Cerebellar nuclear complex (tissue), 1 donor: ENCODE results near the gene SLC49A4.

Experiments
- DNase-seq, 2 experiments: peaks; one replicate each; lab custom pipeline; 2025; lab: John Stamatoyannopoulos, UW

The SLC49A4 gene

DNA sequence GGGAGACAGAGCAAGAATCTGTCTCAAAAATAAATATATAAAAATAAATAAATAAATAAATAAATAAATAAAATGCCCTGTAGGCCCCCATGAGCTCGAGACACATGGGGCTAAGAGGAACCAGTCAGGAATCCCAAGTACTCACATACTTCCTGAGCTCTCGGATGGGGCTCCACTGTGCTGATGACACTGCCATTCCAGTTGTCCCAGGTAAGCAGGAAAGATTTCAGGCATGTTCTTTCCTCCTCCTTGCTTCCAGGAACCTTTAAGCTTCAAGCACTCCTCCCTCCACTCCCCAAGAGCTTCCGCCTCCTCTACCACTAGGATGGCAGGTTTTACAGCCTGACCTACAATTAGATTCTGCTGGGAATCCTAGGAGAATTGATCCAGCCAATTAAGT, 113.4 kb downstream of the SLC49A4 start:
- DNase-seq: no peak

DNA sequence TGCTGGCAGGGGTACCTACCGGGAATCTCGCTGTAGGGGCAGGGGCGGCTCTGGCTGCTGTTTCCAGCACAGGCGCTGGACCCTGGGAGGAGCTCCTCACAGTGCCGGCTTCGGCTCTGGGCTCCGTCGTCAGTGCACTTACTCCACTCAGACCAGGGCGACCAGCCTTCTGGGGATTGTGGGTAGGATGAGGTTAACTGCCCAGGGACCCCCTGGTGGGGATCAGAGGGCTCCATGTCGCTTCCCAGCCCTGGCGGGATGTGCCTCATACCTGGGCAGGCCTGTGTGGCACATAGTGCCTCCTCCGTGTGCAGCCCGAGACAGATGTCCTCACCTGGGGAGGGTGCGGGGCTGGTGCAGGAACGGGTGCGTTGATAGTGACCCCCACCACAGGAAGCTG, 117.0 kb downstream of the SLC49A4 start:
- DNase-seq: no peak

DNA sequence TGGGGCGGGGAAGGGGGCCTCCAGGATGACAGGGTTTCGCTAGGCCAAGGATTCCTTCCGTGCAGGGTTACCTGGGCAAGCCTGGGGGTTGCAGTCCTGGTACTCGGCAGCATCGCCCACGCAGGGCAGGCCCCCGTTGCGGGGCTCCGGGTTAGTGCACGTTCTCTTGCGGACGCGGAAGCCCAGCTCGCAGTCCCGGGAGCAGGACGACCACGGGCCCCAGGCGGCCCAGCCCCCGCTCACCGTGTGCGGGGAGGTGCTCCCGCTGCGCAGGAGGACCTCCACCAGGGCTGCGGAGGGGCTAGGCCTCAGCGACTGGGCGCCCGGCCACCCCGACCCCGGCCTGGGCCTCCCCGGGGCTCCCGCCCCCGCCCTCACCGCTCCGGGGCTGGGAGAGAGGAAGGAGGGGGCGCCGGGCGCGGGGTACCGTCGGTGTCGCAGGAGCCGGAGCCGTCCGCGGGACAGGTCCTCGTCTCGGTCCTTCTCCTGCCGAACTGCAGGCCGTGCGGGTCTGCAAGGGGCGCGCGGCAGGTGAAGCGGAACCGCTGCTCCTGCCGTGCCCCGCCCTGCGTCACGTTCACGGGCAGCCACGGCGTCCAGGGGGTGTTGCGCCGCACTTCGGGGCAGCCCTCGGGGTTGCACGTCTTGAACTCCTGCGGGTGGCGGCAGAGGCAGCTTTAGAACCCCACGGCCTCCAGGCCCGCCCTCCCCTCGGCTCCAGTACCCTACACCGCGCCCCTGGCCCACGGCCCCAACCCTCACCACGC, 118.1 kb downstream of the SLC49A4 start:
- DNase-seq: no peak

DNA sequence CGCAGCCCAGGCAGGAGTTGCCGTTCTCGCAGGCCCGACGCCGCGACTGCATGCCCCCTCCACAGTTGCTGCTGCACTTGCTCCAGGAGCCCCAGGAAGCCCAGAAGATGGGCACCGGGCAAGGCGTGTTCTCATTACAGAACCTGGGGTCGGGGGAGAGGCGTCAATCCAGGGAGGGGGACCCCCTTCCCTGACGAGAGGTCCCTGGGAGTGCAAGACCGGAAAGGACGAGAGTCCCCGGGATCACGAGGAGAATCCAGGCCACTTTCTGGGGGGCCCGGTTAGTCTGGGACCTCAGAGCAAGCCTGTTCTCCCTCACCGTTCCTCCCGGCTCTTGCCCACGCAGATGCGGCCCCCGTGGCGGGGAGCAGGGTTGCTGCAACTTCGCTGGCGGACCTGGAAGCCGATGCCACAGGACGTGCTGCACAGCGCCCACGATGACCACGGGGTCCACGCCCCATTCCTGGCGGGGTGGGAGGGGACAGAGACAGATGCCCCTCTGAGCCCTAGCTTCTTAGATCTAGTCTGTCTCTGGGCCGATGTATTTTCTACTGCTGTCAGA, 118.8 kb downstream of the SLC49A4 start:
- DNase-seq: no peak

DNA sequence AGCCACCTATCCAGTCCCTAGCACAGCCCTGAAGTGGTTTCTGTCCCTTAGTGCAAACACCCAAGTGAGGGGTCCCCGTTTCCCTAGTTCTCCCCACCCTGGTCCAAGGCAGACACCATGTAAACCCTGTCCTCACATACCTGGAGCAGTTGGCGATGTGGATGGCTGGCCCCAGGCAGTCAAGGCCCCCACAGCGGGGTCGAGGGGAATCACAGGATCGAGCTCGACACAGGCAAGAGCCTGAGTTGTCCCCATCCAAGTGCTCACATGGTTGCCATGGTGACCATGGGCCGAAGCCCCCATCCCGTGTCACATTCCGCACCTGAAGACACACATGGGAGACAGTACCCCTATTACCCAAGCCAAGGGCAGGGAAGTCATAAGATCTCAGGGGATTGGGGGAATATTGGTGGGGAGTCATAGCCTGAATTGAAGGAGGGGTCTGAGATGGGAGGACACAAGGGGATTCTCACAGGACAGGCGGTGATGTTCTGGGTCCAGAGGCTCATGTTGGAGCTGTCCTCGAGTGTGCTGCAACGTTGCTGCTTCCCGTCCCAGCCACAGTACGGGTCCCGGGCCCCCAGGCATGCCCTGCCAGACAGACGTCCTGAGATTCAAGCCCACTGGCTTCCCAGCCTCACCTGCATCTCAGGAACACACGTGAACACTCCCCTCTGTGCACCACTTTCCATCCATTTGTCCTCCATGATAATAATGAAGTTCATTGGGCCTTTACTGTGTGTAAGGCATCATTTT, 120.6 kb downstream of the SLC49A4 start:
- no peak for DNase-seq

DNA sequence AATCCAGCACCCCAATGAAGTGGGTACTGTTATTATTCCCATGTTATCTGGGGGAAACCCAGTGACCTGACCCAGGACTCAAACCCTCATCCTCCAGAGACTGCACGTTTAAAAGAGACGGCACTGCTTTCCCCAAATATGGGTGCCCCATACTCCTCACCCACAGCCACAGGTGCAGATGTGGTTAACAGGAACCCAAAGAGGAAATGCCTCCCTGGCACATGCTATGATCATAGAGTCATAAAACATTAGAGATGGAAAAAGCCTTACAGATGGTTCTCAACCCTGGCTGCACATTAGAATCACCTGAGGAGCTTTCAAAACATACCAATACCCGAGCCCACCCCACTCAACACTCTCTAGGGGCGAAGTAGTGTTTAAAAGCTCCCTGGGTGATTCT, 121.2 kb downstream of the SLC49A4 start:
- no peak for DNase-seq

DNA sequence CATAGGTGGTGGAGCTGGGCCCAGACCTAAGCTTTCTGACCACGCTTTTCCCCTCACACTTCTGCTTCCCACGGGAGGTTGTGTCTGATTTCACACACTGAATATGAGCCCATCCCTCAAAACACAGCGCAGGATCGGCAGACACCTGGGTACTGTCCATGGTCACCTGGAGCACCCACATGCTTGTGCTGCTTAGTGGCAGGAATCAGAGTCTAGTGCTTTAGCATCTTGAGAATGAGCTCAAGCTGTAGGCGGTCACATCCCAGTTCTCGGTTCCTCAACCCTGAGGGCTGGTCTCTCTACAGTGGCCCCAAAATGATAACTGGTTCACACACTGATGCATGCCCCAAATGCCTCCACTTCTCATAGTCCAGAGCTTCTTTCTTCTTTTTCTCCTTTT, 121.7 kb downstream of the SLC49A4 start:
- DNase-seq: no peak

DNA sequence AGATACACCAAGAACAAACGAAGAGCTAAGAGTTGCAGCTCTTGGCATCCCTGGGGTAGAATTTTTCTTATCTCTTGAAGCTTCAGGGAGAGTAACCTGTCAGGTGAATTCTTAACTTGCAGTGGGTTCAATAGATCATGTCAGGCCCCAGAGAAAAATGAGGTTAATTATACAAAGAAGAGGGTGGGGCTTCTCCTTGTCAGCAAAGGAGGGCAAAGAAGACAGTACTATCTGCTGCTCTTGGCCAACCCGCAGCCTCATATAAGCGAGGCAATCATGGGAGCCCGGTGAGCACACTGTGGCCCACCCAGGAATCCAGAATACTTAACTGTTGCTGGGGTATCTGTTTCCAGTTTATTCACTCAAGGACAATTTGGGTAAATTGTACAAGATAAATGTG, 122.5 kb downstream of the SLC49A4 start:
- no peak for DNase-seq

DNA sequence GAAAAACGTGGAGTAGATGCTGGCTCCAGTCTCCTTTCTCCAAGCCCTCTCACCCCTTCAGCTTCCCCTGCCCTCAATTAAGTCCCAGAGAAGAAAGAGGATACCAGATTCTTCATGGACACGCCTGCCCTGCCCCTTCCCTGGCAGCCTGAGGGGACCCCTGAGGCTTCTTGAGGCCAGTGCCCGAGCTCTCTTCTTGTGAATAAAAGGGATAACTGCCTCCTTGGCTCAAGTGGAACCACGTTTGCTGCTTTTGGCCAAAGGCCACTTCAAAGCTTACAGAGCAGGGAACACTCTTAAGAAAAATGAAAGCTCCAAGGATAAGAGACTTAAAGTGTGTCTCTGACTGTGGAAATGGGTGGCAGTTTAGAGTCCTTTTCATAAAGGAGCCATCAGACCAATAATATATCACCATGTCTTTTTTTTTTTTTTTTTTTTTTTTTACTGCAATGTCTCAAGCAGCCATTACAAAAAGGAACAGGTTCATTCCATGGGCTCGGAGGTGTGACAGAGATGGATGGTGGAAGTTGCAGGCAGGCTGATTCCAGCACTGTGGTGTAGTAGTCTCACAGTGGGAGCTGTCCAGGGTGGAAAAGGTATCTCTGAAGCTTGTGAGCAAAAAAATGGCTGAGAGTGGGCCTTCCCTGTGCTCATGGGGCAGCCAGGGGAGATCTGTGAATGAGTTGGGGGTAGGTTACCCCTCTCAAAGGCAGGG, 123.9 kb downstream of the SLC49A4 start:
- DNase-seq: no peak

DNA sequence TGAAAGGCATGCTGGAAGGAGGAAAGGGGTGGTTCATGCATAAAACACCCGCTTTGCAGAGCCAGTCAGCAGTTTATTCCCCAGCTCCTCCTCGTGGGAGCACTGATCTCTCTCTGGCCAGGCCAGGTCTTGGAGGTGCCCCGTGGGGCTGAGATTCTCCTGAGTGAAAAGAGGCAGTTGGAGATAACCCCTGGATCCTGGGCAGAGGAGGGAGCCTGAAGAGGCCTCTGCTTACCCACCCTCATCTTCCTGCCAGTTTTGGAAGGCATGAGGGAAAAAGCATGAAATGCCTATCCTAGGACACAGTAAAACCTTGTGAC, 124.4 kb downstream of the SLC49A4 start:
- no peak for DNase-seq

DNA sequence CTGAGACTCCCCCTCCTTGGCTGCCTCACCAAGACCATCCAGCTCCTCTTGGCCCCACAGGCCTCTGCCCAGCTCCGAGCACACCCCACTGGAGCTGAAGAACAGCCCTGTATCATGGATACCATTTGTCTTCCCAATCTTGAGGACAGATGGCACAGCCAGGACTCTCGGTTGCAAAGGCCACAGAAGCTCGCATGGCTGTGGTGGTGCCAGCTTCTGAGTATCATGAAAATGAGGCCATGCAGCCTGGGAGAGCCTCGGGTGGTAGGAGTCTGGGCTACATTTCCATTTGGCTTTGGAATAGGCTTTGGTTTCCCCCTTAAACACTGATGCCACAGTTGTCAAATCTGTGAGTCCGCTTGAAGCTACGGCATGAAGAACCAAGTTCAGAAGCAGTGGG, 126.1 kb downstream of the SLC49A4 start:
- DNase-seq: no peak

DNA sequence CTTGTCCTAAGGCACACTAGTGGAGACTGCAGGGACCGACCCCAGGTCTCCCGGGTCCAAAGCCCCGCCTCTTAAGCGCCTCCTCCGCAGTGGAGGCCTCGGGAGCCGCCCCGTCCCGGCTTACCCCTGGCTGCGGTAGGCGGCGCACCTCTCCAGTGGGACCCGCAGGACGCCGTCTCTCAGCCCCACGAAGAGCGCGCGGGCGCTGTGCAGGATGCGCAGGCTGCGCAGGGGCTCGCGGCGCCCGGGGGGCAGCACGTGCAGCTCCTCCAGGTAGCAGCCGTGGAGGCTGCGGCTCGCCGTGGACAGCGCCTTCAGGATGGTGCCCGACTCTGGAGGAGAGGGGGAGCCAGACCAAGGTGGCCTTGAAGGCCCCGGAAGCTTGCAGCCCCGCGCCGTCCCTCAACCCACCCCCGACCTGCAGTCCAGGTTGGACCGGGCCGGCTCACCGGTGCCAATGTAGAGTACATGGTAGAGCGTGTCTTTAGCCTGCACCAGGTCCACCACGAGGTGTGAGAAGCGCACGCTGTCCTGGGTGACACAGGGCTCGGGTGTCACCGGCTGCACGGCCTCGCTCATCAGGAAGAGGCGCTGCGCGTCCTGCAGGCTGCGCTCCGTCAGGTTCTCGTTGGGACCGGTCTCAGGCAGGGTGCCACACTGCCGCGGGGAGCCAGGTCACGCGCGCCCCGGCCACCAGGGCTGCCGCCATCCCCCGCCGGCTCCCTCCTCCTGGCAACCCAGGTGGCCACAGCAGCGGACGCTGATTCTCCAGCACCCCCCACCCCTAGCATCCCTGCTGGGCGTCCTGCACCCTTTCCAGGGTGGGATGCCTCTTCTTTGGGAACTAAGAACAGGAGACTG, 127.2 kb downstream of the SLC49A4 start:
- DNase-seq: no peak

DNA sequence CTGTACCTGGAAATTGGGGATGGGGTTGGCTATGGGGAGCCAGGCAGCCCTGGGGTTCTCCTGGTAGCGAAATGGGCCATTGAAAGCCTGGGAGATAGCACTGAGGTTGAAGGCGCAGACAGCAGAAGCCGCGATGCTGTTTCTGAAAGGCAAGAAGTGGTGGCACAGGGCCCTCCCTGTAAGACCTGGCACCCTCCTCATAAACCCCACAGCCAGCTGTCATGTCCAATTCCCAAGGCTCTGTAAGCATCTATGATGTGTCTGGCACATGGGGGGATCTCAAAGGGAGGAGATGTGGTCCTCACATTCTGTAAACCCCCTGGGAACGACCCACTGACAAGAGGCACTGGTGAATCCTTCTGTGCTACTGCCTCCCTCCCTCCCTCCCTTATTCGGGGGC, 128.7 kb downstream of the SLC49A4 start:
- DNase-seq: no peak

DNA sequence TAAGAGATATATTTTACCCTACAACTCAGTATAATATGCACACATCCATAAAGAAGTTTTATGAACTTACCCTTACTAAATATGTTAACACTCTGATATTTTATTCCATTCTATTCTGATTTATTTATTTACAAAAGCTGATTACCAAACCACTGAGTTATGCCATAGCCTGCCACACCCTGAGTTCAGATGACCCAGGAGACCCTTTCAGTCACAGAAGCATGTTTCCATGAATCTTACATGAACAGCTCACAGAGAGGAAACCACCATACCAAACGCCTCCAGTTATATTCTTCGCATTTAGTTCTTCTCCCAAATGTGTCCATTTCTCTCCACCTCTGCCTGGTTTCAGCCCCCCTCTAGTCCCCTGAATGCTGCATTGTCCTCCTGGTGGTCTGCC, 129.2 kb downstream of the SLC49A4 start:
- no peak for DNase-seq

DNA sequence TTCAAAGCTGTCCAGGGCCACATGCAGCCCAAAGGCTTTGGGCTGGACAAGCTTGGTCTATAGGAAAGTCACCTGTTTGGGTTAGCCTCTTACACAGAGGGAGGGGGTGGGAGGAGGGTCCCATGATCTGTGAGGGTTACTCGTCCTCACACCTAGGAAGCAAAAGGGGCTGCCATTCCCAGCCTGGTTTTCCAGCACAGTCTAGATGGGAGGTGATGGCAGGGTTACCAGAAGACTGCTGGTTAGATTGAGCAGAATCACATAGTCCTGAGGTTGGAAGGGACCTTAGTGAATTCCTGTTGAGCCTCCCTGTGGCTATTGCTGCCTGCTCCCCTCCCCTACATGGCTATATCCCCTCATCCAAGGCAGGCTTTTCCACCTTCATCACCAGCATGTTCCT, 130.9 kb downstream of the SLC49A4 start:
- no peak for DNase-seq

DNA sequence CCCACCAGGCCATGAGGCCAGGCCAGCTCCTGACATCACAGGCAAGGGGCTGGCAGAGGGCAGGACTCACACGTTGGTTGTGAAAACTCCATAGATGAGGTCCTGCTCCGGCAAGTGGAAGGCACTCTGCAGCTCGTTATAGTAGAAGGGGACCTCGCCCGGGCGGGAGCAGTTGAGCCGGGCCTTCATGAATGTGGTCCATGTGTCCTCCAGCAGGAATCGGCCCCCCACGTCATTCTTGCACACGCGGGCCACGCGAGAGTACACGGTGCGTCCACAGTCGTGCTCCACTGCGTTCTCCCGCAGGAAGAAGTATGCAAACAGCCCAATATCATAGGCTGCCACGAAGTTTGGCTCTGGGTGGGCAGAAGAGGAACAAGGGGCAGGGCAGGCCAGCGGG, 131.5 kb downstream of the SLC49A4 start:
- no peak for DNase-seq

DNA sequence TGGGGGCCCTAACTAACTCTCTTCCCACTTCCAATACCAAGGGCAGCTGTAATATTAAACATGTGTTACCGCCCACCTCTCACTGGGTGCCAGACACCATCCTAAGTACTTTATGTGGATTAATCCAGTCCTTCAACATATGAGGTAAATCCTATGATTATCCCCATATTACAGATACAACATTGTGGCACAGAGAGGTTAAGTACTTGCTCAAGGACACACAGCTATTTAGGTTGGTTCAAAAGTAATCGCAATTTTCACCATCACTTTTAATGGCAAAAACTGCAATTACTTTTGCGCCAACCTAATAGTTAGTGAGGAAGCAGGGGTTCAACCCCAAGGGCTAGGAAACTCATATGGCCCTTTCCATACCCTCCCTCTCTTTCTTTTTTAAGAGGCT, 131.9 kb downstream of the SLC49A4 start:
- no peak for DNase-seq

DNA sequence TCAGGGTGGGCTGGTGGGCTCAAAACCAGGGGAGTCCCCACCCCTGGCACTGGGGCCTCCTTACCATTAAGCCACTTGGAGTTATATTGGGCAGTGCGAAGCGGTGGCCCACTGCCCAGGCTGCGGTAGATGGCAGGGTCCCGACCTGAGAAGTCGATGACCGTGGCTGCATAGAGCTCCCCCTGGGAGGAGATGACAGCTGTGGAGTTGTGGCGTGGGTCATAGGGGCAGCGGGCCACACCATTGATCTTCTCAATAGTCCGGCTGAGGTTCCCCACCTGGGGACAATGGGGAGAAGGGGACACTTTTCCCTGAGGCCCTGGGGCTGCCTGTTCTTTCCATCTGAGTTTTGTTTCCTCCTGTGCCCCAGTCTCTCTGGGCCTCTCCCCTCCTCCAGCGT, 132.9 kb downstream of the SLC49A4 start:
- no peak for DNase-seq

DNA sequence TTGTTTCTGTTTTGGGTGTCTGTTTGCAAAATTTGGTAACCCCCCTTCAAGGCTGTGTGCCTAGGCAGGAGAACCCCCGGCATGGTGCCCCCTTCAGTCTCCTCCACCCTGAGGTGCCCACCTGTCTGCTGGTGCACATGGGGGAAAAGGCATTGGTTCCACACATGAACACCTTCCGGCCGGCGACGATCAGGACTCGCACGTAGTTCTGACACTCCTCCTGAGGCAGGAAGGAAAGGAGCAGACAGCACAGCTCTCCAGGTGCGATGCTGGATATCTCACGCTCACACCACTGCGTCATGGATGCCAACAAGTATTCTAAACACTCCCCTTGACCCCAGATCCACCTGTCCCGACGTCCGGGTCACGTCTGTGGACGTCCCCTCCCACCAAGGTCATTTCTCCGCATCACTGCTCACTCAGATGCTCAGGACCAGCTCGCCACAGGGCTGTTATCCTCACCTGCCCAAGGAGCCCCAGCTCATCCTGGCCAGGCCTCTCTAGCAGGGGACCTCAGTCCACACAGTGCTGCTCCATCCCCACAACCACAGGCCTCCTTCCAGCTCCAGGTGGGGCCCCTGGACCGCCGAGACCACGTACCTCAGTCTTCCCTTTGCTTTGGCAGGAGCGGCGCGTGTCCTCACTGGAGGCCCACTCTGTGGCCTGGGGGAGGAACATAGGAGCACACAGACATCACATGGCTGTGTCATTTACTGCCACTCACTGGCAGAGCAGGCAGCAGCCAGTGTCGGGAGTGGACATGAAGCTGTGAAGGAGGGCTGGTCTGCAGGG, 133.7 kb downstream of the SLC49A4 start:
- no peak for DNase-seq

DNA sequence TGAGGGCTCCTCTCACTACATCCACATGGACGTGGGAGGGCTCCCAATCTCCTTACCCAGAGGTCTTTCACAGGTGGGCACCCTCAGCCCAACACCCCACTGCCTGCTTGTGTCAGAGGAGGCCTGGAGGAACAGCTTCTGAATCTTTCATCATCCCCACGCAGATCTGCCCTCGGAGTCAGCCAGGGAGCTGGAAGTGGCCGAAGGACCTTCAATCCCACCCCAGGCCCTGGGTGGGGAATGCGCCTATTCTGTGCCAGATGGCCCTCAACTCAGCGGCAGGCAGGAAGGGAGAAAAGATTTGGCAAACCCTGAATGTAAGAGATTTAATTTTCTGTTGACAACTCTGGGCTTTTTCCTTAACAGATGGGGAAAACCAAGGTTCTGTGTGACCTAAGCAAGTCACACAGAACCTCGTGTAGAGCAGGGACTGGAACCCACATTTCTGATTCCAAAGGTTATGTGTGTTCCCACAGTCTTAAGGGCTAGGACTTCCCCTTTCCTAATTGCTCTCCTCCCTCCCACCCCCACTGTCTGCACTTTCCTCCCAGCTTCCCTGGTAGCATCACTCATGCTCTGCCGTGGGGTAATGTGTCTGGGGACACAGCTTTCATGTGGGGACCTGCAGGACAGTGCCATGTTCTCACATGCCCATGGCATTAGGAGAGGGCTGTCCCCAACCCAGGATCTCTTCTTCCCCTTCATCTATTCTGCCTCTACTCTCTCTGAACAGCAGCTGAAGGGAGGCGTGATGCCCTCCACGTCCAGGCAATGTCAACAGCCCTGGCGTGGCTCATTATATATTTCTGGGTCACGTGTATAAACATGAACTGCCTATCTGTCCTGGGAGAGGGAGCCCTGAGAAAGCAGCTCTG, 134.6 kb downstream of the SLC49A4 start:
- DNase-seq: no peak
